Activated effector memory CD4-positive, alpha-beta T cell treated with anti-CD3 and anti-CD28 coated beads, Interleukin-2, amount 50 U/mL, for 16 hours (primary cell): ENCODE data around the gene OSMR.
"Not testable (repeated sequence)": the region's sequence is repeated elsewhere in the genome, so short reads cannot be mapped to it uniquely, and the experiment has no call there.

Experiments used
- DNase-seq: peaks from one replicate; pipeline ENCODE4 v3.0.0-alpha.2; 2020

OSMR gene

GRCh38 chr5:38831909-38832308 is 13.9 kb upstream of the OSMR start:
- no peak for DNase-seq

GRCh38 chr5:38832810-38833209 is 13.0 kb upstream of the OSMR start:
- DNase-seq: no peak

- DNase-seq: no peak
Measured at GRCh38 chr5:38835887-38836286, 9.9 kb upstream of the OSMR start.

- DNase-seq: no peak
Measured at GRCh38 chr5:38837416-38837815, 8.4 kb upstream of the OSMR start.

- DNase-seq: no peak
Measured at GRCh38 chr5:38837932-38838331, 7.9 kb upstream of the OSMR start.

- no peak for DNase-seq
Measured at GRCh38 chr5:38843665-38844064, 2.1 kb upstream of the OSMR start.

GRCh38 chr5:38846379-38847011 is 683 bp downstream of the OSMR start:
- DNase-seq: no peak

- no peak for DNase-seq
Measured at GRCh38 chr5:38847559-38848347, 1.9 kb downstream of the OSMR start.

GRCh38 chr5:38848637-38849036 is 2.8 kb downstream of the OSMR start:
- no peak for DNase-seq

GRCh38 chr5:38851640-38852039 is 5.8 kb downstream of the OSMR start:
- DNase-seq: not testable (repeated sequence)

GRCh38 chr5:38853753-38854470 is 8.1 kb downstream of the OSMR start:
- no peak for DNase-seq

GRCh38 chr5:38854907-38855306 is 9.1 kb downstream of the OSMR start:
- DNase-seq: no peak

- DNase-seq: no peak
Measured at GRCh38 chr5:38856660-38857059, 10.8 kb downstream of the OSMR start.

- no peak for DNase-seq
Measured at GRCh38 chr5:38858839-38859238, 13.0 kb downstream of the OSMR start.

GRCh38 chr5:38861986-38862770 is 16.4 kb downstream of the OSMR start:
- not testable (repeated sequence) for DNase-seq

- no peak for DNase-seq
Measured at GRCh38 chr5:38866362-38867031, 20.7 kb downstream of the OSMR start.

- DNase-seq: no peak
Measured at GRCh38 chr5:38867032-38867398, 21.2 kb downstream of the OSMR start.

- no peak for DNase-seq
Measured at GRCh38 chr5:38867416-38867815, 21.6 kb downstream of the OSMR start.

GRCh38 chr5:38870595-38870994 is 24.8 kb downstream of the OSMR start:
- DNase-seq: no peak

- no peak for DNase-seq
Measured at GRCh38 chr5:38871058-38871605, 25.3 kb downstream of the OSMR start.

GRCh38 chr5:38871790-38872551 is 26.2 kb downstream of the OSMR start:
- DNase-seq: no peak

- DNase-seq: no peak
Measured at GRCh38 chr5:38872826-38873225, 27.0 kb downstream of the OSMR start.
